NCI-H82 treated with DMSO at 0.1 percent for 48 hours (cell line): ENCODE results near the gene UPK3A.
A peak's percentile ranks its signal among the peaks of the same experiment; 100 is the strongest.
"Not testable (repeated sequence)": the region's sequence is repeated elsewhere in the genome, so short reads cannot be mapped to it uniquely, and the experiment has no call there.

Experiments used
- DNase-seq: peaks from one replicate; lab custom pipeline; 2025; ENCODE audit not compliant: unreplicated experiment; lab: John Stamatoyannopoulos, UW

Gene UPK3A

DNA sequence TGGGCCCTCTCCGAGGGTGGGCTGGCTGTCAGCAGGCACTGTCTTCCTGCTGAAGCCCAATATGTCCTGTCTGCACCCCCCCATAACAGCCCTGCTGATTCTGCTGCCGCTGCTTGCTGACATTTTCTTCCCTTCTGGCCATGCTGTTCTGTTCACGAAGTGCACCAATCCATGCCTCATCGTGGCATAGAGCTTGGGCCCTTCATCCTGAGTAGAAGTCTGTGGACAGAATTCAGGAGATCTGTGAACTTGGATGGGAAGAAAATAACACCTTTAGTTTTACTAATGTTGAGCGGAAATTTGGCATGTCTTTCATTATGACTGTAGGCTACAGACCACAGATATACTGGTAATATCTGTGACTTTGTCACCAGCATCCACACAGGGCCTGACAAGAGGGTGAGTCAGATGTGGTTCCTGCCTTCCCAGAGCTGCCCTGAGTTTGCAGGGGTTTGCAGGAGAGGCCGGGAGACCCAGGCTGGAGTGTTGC, 29.9 kb upstream of the UPK3A start:
- DNase-seq = no peak

DNA sequence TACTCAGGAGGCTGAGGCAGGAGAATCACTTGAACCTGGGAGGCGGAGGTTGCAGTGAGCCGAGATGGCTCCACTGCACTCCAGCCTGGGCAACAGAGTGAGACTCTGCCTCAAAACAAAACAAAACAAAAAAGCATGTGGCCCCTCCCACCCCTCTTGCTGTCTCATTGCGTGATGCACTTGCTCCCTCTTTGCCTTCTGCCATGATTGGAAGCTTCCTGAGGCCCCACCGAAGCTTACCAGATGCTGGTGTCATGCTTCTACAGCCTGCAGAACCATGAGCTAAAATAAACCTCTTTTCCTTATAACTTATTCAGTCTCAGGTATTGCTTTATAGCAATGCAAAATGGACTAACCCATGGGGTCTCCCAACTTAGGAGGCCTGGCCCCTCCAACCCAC, 26.8 kb upstream of the UPK3A start:
- DNase-seq = not testable (repeated sequence)

DNA sequence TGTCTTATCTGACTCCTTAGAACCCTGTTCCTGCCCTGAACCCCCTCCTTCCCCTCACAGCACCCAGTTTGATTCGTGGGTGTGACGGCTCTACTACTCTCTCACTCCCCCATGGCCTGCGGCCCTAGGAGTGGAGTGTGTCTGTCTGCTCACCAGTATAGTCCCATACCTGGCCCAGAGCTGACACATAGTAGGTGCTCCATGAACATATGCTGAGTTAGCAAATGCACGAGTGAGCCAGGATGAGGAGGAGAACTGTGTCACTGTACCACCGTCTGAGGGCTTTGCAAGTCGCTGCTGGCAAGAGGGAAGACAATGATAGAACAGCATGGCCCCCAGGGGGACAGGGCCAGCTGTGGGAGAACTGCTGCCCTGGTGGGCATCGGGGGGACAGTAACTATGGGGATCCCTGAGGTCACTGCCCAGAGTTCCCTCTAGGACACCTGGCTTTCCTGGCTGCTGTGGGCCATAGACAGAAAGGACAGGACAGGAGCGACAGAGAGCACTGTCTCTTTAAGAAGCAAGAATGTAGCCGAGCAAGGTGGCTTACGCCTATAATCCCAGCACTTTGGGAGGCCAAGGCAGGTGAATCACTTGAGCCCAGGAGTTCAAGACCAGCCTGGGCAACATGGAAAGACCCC, 24.9 kb upstream of the UPK3A start:
- DNase-seq = no peak

GRCh38 chr22:45260395-45260759, 24.4 kb upstream of the UPK3A start:
- DNase-seq = not testable (repeated sequence)

GRCh38 chr22:45261407-45262088, 23.2 kb upstream of the UPK3A start:
- DNase-seq = no peak

- DNase-seq = no peak
Observed at GRCh38 chr22:45262195-45262930, 22.4 kb upstream of the UPK3A start.

- DNase-seq = no peak
Observed at GRCh38 chr22:45262931-45263462, 21.8 kb upstream of the UPK3A start.

DNA sequence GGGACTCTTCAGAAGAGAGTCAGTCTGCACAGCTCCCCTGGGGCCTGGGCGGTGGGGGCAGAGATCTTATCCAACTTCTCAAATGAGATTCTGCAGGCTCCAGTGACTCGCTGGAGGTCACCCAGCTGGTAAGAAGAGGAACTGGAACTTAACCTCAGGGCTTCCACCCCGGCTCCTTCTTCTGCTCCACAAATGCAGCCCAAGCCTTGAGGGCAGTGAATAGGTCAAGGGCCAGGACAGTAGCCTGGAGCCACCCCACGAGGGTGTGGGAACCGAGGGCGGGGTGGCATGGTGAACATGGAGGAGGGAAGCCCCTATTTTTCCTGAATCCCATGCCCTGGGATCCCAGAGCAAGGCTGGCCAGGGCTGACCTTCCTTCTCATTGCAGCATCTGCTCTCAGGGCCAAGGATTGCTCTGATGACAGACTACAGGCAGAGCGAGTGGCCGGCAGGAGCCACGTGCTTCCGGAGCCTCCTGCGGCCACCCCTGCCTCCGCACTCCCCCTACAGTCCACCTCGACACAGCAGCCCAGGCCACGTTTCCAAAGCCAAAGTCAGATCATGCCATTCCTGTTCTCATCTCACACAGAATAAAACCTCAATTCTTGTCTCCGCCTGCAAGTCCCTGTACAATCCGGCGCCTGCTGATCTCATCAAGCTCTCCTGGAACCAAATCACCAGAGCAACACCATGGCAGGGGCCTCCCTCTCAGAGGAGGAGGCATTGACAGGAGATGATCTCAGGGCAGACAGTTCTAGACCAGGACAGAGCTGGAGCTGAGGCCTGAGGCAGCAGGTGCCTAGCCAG, 21.1 kb upstream of the UPK3A start:
- DNase-seq = peak; percentile 21

DNA sequence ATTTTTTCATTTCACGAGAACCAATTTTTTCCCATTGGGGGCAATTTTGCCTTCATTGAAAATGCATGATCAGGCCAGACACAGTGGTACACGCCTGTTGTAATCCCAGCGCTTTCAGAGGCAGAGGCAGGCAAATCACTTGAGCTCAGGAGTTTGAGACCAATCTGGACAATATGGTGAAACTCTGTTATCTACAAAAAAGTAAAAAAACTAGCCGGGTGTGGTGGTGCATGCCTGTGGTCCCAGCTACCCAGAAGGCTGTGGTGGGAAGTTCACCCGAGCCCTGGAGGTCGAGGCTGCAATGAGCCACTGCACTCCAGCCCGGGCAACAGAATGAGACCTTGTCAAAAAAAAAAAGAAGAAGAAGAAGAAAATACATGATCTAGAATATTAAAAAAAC, 19.2 kb upstream of the UPK3A start:
- DNase-seq = no peak

- DNase-seq = peak; percentile 44
Observed at GRCh38 chr22:45268167-45268957, 16.4 kb upstream of the UPK3A start.

DNA sequence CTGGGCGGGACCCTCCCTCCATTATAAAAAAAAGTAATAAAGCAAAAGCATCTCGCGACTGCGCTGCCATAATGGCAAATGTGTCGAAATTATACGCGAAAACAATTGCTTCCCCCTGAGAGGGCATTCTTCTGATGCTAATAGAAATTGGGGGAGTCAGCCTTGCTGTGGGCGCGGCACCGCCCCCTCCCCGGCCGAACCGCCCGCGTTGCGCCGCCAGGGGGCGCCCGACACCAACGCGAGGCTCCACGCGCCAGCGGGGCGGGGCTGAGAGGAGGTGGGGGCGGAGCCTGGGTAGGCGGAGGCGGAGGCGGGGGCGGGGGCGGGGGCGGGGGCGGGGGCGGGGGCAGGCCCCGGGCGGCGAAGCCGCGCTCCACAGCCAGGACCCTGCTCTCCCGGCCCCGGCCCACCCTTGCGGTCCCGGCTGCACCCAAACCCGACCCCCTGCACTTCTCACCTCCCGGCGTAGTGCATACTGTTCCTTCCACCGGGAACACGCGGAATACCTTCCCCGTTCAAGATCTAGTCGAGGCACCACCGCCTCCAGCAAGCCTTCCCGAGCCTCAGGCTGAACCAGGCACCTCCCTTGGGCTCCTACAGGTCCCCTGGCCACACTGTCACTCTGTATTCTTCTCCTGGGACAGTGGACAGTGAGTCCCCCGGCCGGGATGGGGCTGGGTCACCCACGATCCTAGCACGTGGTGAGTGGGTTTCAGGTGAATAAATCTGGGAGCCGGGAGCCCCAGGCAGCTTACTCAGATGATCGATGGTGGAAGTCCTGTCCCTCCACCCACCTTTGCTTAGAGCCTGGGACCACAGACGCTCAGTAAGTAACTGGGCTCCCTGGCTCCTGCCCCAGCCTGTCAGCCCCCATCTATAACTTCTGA, 15.5 kb upstream of the UPK3A start:
- DNase-seq = peak; percentile 44

- DNase-seq = no peak
Observed at GRCh38 chr22:45270095-45271020, 14.4 kb upstream of the UPK3A start.

- no peak for DNase-seq
Observed at GRCh38 chr22:45271667-45272201, 13.0 kb upstream of the UPK3A start.

DNA sequence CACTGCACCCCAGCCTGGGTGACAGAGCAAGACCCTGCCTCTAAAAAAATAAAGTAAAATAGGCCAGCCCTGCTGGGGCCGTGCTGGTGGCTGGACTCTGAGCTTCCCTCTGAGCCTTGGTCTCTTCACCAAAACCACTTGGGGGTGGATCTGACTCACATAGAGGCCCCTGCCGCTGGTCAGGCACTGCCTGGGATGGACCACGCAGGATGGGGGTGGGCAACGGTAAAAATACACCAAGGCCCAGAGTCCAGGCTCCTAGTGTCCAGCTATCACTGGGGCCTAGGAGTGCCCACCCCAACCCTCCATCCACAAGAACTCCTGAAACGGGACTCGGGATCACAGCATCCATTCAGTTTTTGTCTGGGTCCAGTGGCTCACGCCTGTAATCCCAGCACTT, 12.3 kb upstream of the UPK3A start:
- no peak for DNase-seq

DNA sequence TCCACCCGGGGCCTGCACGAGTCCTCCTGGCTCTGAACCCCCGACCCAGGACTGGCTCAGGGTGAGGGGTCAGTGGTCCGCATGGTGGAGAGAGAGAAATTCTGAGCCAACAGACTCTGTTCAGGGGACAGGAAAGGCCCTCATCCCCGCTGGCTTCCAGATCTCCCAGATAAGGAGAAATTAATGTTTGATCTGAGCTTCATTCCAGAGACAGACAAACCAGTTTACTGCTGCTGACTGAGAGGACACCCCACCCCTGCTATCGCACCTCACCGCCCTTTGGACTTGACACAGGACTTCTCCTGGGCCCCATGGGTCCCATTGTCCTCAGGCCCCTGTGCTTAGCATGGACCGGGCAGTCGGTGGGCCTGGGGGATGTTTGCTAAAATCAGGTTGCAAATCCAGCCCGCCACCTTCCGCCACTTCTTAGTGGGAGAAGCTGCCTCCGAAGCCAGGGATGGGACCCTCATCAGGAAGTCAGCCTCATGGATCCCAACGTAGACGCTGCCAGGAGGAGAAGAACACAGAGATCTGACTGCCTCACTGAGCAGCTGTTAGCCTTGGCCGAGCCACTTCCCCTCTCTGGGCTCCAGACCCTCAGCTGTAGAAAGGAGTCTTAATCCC, 11.2 kb upstream of the UPK3A start:
- no peak for DNase-seq

DNA sequence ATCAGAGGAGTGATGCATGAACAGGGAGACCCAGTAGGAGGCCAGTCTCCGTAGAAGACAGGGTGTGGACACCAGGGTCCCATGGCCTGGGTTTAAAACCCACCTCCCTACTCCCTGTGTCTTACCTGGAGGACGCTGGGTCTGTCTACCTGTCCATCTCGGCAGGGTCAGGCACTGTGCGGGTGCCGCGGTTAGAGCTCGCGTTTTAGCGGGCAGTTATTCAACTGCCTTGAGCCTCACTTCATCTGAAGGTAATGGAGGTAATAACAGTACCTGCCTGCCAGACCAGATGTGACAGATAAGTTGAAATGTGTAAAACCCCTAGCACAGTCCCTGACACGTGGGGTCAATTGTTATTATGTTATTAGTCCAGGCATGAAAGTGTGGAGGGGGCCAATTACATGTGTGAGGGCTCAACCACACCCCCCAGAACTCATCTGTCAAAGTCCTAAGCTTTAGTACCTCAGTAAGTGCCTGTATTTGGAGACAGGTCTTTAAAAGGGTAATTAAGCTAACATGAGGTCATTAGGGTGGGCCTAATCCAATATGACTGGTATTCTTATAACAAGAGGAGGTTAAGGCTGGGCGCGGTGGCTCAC, 8.1 kb upstream of the UPK3A start:
- no peak for DNase-seq

DNA sequence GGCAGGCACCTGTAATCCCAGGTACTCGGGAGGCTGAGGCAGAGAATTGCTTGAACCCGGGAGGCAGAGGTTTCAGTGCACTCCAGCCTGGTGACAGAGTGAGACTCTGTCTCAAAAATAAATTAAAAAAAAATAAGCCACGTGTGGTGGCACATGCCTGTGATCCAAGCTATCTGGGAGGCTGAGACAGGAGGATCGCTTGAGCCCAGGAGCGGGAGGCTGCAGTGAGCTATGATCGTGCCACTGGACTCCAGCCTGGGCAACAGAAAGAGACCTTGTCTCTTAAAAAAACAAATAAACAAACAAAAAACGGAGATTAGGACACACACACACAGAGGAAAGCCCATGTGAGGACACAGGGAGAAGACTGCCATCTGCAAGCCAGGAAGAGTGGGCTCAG, 7.0 kb upstream of the UPK3A start:
- not testable (repeated sequence) for DNase-seq
